CD14-positive monocyte (primary cell): ENCODE data around the gene INPP4B. TPM values are rescaled to one million over a fixed set of nuclear protein-coding genes. Genes with fewer than 3 reads are reported as not detected.

Experiments
- DNase-seq, 3 donors: peaks; one replicate each; pipeline ENCODE4 v3.0.0-alpha.2; 2011 to 2022
- H2AFZ ChIP-seq: 2 replicates; pipeline ENCODE4 v1.6.0; 2012; ENCODE audit warnings: mild to moderate bottlenecking, low read depth, low read length, inconsistent platforms; ENCODE audit not compliant: insufficient read depth, poor library complexity, severe bottlenecking
- H3K27ac ChIP-seq, 2 donors: 1 replicate in 1 of 2; 2 replicates in 1 of 2; pipeline ENCODE4 v1.5.1; 2012 to 2013; ENCODE audit warnings: low read length in 2 of 2, control low read depth in 1 of 2, inconsistent platforms in 1 of 2, low read depth in 1 of 2, mild to moderate bottlenecking in 1 of 2
- H3K27me3 ChIP-seq, 2 donors: one replicate each; pipeline versions ENCODE4 v1.6.0 to v1.6.1; 2011 to 2013; ENCODE audit warnings: low read length in 2 of 2; ENCODE audit not compliant: control insufficient read depth in 2 of 2, insufficient read depth in 2 of 2
- H3K36me3 ChIP-seq, 2 donors: replicated peaks in 1 of 2; 1 replicate in 1 of 2; 2 replicates in 1 of 2; pipeline versions ENCODE4 v1.5.1 to v1.6.1; 2012 to 2013; ENCODE audit warnings: low read length in 2 of 2, control low read depth in 1 of 2, inconsistent platforms in 1 of 2, mild to moderate bottlenecking in 1 of 2; ENCODE audit not compliant: insufficient read depth in 2 of 2, control insufficient read depth in 1 of 2
- H3K4me1 ChIP-seq, 2 donors: 1 replicate in 1 of 2; 2 replicates in 1 of 2; pipeline versions ENCODE4 v1.5.1 to v1.6.1; 2012 to 2013; ENCODE audit warnings: low read length in 2 of 2, control low read depth in 1 of 2, inconsistent platforms in 1 of 2, mild to moderate bottlenecking in 1 of 2, moderate library complexity in 1 of 2; ENCODE audit not compliant: insufficient read depth in 2 of 2, control insufficient read depth in 1 of 2
- H3K4me2 ChIP-seq: replicated peaks from 2 replicates; pipeline ENCODE3; 2012; ENCODE audit warnings: low read length, moderate library complexity, mild to moderate bottlenecking; ENCODE audit not compliant: poor library complexity, severe bottlenecking; ENCODE audit errors: extremely low read depth
- H3K4me3 ChIP-seq, 3 experiments: fragments of 200-600 bp in 1 of 3; sonication (generic) in 1 of 3; replicated peaks in 1 of 3; 1 replicate in 2 of 3; 2 replicates in 1 of 3; pipeline ENCODE4 v1.5.1; 2011 to 2013; ENCODE audit warnings: low read length in 3 of 3, mild to moderate bottlenecking in 3 of 3, control low read depth in 2 of 3, low read depth in 2 of 3, inconsistent platforms in 1 of 3, moderate library complexity in 1 of 3
- H3K79me2 ChIP-seq: 2 replicates; pipeline ENCODE4 v1.6.0; 2012; ENCODE audit warnings: mild to moderate bottlenecking, control low read depth, inconsistent platforms, low read length, moderate library complexity; ENCODE audit not compliant: insufficient read depth
- H3K9ac ChIP-seq: 2 replicates; pipeline ENCODE4 v1.6.0; 2017; ENCODE audit warnings: low read length, mild to moderate bottlenecking; ENCODE audit not compliant: insufficient read depth, poor library complexity, severe bottlenecking
- H3K9me3 ChIP-seq, 2 donors: replicated peaks in 1 of 2; 1 replicate in 1 of 2; 2 replicates in 1 of 2; pipeline versions ENCODE4 v1.5.1 to v1.6.1; 2012 to 2013; ENCODE audit warnings: low read length in 2 of 2, control low read depth in 1 of 2; ENCODE audit not compliant: control insufficient read depth in 1 of 2, insufficient read depth in 1 of 2
- H4K20me1 ChIP-seq: 2 replicates; pipeline ENCODE4 v1.6.0; 2012; ENCODE audit warnings: mild to moderate bottlenecking, low read length, control low read depth, moderate library complexity; ENCODE audit not compliant: insufficient read depth
- H3K27ac Mint-ChIP-seq, 7 donors: one replicate each; pipeline ENCODE4 v1.8.0; 2020; ENCODE audit warnings: mild to moderate bottlenecking in 7 of 7, mixed read lengths in 7 of 7, moderate library complexity in 6 of 7, inconsistent platforms in 2 of 7
- H3K27me3 Mint-ChIP-seq, 3 donors: one replicate each; pipeline ENCODE4 v1.8.0; 2021 to 2022; ENCODE audit warnings: low read depth in 3 of 3, mild to moderate bottlenecking in 3 of 3, mixed read lengths in 3 of 3, moderate library complexity in 3 of 3, inconsistent platforms in 1 of 3
- H3K36me3 Mint-ChIP-seq, 2 donors: one replicate each; pipeline ENCODE4 v1.8.0; 2020; ENCODE audit warnings: mixed read lengths in 2 of 2, inconsistent platforms in 1 of 2, mild to moderate bottlenecking in 1 of 2
- H3K4me1 Mint-ChIP-seq: one replicate; pipeline ENCODE4 v1.8.0; 2020; ENCODE audit warnings: mild to moderate bottlenecking, mixed read lengths
- H3K4me3 Mint-ChIP-seq, 2 donors: one replicate each; pipeline ENCODE4 v1.8.0; 2020; ENCODE audit warnings: mild to moderate bottlenecking in 2 of 2, mixed read lengths in 2 of 2, moderate library complexity in 1 of 2
- H3K9me3 Mint-ChIP-seq, 7 donors: one replicate each; pipeline ENCODE4 v1.8.0; 2020 to 2022; ENCODE audit warnings: mixed read lengths in 7 of 7, mild to moderate bottlenecking in 6 of 7, moderate library complexity in 6 of 7, inconsistent platforms in 2 of 7
- WGBS: methylation state at CpG from one replicate; pipeline ENCODE4 v1.1.5; 2013; ENCODE audit warnings: missing lambda C conversion rate; ENCODE audit not compliant: insufficient coverage; 5-methylcytosine and 5-hydroxymethylcytosine counted together
- intact Hi-C, 2 donors: fragments of 100-400 bp; cut with micrococcal nuclease; formaldehyde crosslinking; loops; one replicate each; pipeline versions ENCODE4 v1.15.0 to v1.15.1; 2023
- polyA plus RNA-seq, 3 donors: library from polyadenylated mRNA; depleted of rRNA in 1 of 3; unstranded in 2 of 3; stranded (reverse) in 1 of 3; fragments of 300-500 nt in 2 of 3; fragments of >200 nt in 1 of 3; fragmentation: Illumina TruSeq in 2 of 3; gene quantifications; 1 replicate in 2 of 3; 2 replicates in 1 of 3; pipeline ENCODE4 v1.2.3, GENCODE V29; 2012 to 2021
- TF ChIP-seq, protein P1 (sequence below): fragments of 200-600 bp; IDR thresholded peaks from one replicate; pipeline ENCODE4 v1.8.0; 2022; ENCODE audit warnings: antibody characterized with exemption, mild to moderate bottlenecking

The INPP4B gene
- polyA plus RNA-seq, 3 donors, result 0.13 to 0.38 (median 0.22) TPM

DNA sequence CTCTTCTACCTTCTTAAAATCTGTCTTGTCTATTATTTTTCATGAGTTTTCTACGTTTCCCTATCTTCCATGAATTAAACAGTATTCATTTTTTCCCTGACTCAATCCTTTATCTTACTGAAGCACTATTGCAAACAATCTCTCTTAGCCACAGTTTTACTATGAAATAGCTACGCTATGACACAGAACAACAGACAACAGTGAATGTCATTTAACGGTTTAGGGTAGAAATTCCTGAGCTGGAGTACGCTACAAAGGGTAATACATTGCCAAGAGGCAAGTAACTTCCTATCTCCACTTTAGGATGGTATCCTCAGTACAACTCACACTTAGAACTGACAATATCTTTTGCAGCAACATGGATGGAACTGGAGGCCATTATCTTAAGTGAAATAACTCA, 552.6 kb downstream of the INPP4B start:
- intact Hi-C loops, result no loop called here
- Histone ChIP-seq H4K20me1 (no peaks in the 10 kb centered on the region), H3K4me3 (no peak overlapping the region), H3K4me2 (no peak overlapping the region), H2AFZ (no peak overlapping the region), H3K27me3 (no peaks in the 10 kb centered on the region), H3K79me2 (no peaks in the 10 kb centered on the region), H3K27ac (no peak overlapping the region), H3K4me1 (no peaks in the 10 kb centered on the region), H3K36me3 (no peaks in the 10 kb centered on the region), H3K9ac (no peak overlapping the region), H3K9me3 (no peaks in the 10 kb centered on the region)
- DNase-seq, result no peak
- Mint-ChIP-seq H3K4me3 (no peak overlapping the region), H3K9me3 (peaks cover 2 to 13% (median 9%) of the 10 kb centered on the region in 7 donors), H3K36me3 (no peaks in the 10 kb centered on the region), H3K4me1 (no peaks in the 10 kb centered on the region), H3K27me3 (peaks cover 0 to 4% (median 0%) of the 10 kb centered on the region in 3 donors), H3K27ac (no peak overlapping the region)
- TF ChIP-seq, protein P1, sequence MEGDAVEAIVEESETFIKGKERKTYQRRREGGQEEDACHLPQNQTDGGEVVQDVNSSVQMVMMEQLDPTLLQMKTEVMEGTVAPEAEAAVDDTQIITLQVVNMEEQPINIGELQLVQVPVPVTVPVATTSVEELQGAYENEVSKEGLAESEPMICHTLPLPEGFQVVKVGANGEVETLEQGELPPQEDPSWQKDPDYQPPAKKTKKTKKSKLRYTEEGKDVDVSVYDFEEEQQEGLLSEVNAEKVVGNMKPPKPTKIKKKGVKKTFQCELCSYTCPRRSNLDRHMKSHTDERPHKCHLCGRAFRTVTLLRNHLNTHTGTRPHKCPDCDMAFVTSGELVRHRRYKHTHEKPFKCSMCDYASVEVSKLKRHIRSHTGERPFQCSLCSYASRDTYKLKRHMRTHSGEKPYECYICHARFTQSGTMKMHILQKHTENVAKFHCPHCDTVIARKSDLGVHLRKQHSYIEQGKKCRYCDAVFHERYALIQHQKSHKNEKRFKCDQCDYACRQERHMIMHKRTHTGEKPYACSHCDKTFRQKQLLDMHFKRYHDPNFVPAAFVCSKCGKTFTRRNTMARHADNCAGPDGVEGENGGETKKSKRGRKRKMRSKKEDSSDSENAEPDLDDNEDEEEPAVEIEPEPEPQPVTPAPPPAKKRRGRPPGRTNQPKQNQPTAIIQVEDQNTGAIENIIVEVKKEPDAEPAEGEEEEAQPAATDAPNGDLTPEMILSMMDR, result no peak
- WGBS, result 100% methylated on average over 3 of the region's 4 CpGs

DNA sequence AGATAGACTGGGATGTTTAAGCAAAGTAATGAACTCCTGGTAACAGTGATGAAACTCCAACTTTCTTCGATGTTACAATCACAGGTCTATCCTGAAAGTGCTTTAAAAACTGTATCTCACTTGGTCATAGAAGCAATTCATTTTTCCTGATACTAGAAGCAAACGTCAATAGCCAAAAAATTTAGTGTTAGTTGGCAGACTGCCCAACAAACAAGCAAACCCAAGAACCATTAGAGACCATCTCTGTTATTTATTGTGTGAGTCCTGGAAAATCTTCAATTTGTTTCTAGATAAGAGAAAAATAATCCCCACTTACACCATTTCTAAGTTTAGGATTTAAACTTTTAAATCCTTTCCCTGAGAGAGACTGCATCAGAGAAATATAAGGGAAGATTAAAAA, 553.9 kb downstream of the INPP4B start:
- Histone ChIP-seq H3K36me3 (no peaks in the 10 kb centered on the region), H3K4me3 (no peak overlapping the region), H3K27ac (no peak overlapping the region), H3K4me1 (no peaks in the 10 kb centered on the region), H3K4me2 (no peak overlapping the region), H3K27me3 (no peaks in the 10 kb centered on the region), H4K20me1 (no peaks in the 10 kb centered on the region), H3K79me2 (no peaks in the 10 kb centered on the region), H3K9ac (no peak overlapping the region), H2AFZ (no peak overlapping the region), H3K9me3 (no peaks in the 10 kb centered on the region)
- Mint-ChIP-seq H3K27me3 (peaks cover 0 to 4% (median 0%) of the 10 kb centered on the region in 3 donors), H3K4me1 (no peaks in the 10 kb centered on the region), H3K27ac (no peak overlapping the region), H3K4me3 (no peak overlapping the region), H3K36me3 (no peaks in the 10 kb centered on the region), H3K9me3 (peaks cover 2 to 11% (median 7%) of the 10 kb centered on the region in 7 donors)
- intact Hi-C loops, result no loop called here
- WGBS, result 100% methylated on average over 1 of the region's 2 CpGs
- DNase-seq, result no peak
- TF ChIP-seq, protein P1, result no peak
